CD4-positive, alpha-beta T cell treated with Interleukin-6 at 100 ng/mL for 8 hours (primary cell): ENCODE measurements around the gene SRSF3.

Source experiments
- DNase-seq: peaks from one replicate; pipeline ENCODE4 v3.0.0-alpha.2; 2020; ENCODE audit warnings: mixed read lengths, low spot score

The SRSF3 gene

DNA sequence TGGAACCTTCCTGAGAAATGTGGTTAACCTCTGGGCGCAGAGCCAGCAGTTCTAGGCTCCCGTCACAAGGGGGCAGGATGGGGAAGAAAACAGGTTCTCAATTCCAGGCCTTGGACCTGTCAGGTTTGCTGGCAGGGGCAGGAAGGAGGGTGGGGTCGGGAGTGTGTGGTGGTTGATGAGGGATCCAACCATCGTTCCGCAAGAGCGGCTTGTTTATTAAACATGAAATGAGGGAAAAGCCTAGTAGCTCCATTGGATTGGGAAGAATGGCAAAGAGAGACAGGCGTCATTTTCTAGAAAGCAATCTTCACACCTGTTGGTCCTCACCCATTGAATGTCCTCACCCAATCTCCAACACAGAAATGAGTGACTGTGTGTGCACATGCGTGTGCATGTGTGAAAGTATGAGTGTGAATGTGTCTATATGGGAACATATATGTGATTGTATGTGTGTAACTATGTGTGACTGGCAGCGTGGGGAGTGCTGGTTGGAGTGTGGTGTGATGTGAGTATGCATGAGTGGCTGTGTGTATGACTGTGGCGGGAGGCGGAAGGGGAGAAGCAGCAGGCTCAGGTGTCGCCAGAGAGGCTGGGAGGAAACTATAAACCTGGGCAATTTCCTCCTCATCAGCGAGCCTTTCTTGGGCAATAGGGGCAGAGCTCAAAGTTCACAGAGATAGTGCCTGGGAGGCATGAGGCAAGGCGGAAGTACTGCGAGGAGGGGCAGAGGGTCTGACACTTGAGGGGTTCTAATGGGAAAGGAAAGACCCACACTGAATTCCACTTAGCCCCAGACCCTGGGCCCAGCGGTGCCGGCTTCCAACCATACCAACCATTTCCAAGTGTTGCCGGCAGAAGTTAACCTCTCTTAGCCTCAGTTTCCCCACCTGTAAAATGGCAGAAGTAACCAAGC is 29.6 kb downstream of the SRSF3 start:
- peak; percentile 68 for DNase-seq

GRCh38 chr6:36624461-36625157 is 30.4 kb downstream of the SRSF3 start:
- DNase-seq = no peak

GRCh38 chr6:36625158-36625919 is 31.2 kb downstream of the SRSF3 start:
- DNase-seq = no peak

GRCh38 chr6:36626636-36627035 is 32.5 kb downstream of the SRSF3 start:
- DNase-seq = no peak

DNA sequence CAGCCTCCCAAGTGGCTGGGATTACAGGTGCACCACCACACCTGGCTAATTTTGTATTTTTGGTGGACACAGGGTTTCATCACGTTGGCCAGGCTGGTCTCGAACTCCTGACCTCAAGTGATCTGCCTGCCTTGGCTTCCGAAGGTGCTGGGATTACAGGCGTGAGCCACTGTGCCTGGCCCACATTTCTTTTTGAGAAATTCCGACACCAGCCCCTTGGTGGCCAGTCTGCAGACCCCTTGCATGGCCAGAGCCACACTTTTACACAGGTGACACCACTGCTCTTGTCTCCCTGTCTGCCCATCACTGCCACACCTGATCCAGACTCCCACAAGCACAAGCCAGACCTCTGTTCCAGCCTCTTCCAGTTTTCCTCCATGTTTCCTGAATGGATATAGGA is 33.0 kb downstream of the SRSF3 start:
- DNase-seq = no peak

GRCh38 chr6:36627801-36628246 is 33.7 kb downstream of the SRSF3 start:
- no peak for DNase-seq

DNA sequence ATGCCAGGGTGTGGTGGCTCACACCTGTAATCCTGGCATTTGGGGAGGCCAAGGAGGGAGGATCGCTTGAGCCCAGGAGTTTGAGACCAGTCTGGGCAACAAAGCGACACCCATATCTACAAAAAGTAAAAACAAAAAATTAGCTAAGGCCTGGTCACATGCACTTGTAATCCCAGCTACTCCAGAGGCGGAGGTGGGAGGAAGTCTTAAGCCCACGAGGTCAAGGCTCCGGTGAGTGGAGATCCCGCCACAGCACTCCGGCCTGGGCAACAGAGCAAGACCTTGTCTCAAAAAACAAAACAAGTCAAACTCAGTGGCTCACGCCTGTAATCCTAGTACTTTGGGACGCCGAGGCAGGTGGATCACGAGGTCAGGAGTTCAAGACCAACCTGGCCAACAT is 35.6 kb downstream of the SRSF3 start:
- DNase-seq = no peak

DNA sequence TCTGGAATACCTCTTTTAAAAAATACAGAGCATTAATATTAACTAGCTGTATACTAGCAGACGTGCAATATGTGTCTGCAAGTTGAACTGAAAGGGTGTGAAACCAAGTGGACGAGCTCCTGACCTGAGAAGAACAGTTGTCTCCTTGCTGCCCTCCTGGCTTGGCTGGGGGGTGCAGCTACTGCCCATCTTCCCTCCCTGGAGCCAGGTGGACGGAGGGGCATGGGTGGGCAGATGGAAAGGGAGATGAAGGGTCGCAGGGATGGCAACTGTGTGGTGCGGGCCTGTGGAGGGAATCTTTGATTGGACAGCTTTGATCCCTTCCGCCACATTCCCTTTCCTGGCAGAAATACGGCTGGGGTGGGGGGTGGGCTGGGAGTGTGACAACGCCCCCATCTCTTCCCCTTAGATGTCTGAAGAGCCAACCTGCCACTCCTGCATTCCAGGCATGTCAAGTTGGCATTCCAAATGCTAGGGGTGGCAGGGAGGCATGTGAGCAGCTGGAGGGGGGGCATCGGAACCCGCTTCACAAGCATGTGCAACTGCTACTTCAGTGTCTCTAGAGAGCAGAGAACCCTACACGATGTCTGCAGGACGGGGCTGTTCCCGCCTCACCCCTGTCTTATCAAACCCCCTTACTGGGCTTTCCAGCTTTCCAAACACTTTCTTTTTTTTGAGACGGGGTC is 37.3 kb downstream of the SRSF3 start:
- no peak for DNase-seq

DNA sequence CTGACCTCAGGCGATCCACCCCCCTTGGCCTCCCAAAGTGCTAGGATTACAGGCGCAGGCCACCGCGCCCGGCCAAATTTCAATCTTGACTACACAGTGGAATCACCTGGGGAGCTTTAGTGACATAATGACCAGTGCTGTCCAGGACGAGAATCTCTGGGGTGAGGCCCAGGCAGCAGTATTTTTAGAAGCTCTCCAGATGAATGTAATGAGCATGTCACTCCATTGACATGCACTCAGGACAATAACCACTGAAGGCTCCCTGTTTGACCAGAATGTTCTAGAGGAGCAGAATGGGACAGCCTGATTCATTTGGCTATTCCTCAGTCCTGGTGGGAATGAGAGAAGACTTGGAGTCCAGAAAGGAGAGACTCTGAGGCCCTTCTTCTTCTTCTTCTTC is 39.2 kb downstream of the SRSF3 start:
- DNase-seq = no peak

DNA sequence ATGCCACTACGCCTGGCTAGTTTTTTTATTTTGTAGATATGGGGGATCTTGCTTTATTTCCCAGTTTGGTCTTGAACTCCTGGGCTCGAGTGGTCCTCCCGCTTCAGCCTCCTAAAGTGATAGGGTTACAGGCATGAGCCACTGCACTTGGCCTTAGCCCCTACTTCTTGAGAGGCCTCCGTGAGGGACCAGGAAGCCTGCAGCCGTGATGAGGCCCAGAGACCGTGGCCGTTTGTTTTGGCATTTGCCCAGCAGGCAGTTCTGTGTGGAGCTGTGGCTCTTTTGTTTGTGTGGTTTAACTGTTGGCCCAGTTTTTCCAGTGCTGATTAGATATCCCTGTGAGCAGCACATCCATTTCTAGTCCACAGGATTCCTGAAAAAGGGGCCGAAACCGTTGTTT is 39.8 kb downstream of the SRSF3 start:
- no peak for DNase-seq

DNA sequence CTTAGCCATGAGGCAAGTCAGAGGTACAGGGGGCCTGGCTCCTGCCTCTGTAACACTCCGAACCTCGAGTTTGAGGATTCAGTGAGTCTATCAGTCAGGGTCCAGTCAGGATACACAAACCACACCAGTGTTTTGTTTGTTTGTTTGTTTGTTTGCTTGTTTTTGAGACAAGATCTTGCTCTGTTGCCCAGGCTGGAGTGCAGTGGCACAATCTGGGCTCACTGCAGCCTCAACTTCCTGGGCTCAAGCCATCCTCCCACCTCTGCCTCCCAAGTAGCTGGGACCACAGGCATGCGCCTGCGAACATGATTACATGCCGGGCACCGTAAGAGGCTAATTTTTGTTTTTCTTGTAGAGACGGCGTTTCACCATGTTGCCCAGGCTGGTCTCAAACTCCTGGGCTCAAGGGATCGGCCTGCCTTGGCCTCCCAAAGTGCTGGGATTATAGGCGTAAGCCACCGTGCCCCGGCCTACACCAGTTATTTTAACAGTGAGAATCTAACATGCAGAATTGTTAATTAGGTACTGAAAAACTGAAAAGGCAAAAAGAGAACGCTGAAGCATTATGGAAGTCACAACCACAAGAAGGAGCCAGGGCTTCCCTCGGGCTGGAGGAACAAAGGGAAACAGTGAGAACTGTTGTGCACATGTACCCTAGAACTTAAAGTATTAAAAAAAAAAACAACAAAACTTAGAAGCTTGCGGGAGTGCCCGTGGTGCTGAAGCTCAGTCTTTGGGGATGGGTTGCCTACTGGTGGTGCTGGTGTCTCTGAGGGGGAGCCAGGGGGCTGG is 40.4 kb downstream of the SRSF3 start:
- no peak for DNase-seq

DNA sequence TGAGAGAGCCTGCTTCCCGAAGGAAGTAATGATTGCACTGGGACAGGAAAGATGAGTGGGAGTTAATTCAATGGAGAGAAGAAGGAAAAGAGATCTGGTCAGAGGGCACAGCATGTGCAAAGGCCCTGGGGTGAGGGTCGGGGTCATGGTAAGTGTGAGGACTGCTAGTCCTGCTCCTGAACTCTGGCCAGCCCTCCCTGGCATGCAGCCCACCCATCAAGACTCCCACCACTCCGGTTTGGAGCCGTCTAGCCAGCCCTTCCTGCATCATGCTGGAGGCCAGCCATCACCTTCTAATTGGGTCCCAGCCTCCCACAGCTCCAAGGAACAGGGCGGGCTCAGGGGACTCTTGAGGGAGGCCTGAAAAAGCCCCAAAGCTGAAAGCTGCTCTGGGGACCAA is 42.1 kb downstream of the SRSF3 start:
- no peak for DNase-seq

DNA sequence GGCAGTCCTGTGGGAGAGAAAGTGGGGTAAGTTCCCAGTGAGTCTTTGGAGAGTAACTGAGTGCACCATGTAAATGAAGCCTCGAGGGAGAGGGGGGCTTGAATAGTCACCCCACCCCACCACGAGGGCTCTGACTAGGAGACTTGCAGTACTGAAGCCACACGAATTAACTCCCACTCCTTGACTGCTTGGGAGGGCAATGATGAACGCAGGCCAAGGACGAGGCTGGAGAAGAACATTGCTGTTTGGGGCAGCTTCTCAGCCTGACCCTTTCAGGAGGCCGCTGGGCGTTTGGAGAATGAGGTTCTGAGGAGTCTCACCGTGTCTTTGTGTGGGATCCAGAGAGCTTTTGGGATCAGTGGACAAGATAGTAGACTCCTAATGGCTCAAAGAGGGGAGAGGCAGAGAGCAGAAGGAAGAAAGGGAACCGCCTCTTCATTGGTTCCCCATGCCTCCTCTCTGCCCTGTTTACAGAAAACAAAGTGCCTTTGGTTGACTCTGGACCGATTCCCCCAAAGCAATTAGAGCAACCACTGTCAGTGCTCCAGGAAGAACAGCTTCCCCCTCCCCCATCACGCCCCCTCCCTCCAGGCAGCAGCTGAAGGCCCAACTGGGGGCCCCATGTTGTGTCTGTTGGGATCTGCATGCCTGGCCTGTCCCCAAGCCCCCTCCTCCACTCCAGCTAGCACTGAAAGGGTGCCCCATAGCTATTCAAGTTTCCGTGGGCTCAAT is 42.7 kb downstream of the SRSF3 start:
- DNase-seq = no peak

DNA sequence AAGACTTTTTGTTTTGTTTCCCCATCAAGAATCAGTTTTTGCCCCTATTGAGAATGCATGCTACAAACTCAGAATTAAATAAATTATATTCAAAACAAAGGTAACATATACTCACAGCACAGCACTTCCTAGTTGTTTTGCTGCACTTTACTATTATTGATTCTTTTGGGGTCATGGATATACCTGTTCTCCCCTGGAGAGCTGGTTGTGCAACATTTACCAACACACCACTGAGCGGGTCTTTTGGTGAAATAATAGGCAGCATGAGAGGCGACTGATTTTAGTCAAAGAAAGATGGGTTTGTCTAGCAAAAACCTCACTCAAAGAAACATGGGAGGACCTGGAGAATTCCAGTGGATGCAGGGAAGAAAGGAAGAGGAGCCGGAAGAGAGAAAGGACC is 44.4 kb downstream of the SRSF3 start:
- no peak for DNase-seq

DNA sequence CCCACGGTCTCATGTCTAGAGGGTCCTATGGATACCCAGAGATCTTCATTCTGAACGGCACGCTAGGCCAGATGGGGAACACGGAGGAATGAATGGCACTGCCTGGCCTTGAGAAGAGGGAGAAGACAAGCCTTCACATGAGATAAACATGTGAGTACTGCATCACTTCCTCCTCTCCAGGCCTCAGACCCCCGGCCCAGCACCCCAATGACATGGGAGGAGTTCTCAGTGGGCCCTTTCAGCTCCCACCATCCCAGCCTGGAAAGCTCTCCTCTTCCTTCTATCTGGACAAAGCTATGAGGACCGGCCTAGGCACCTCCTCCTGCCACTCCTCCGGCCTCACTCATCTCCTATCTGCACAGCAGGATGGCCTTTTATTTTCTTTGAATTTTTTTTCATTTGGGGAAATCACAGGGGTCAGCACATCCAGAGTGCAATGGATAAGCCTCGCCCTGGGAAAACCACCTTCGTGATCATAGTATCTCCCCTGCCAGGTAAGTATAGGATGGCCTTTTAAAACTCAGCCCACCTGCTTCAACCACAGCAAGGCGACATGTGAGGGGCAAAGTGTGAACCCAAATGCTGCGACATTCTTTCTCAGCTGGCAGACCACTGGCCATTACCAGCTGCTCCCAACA is 45.1 kb downstream of the SRSF3 start:
- no peak for DNase-seq

- no peak for DNase-seq
Observed at GRCh38 chr6:36641543-36641942, 47.4 kb downstream of the SRSF3 start.

GRCh38 chr6:36642913-36643817 is 49.0 kb downstream of the SRSF3 start:
- DNase-seq = no peak

DNA sequence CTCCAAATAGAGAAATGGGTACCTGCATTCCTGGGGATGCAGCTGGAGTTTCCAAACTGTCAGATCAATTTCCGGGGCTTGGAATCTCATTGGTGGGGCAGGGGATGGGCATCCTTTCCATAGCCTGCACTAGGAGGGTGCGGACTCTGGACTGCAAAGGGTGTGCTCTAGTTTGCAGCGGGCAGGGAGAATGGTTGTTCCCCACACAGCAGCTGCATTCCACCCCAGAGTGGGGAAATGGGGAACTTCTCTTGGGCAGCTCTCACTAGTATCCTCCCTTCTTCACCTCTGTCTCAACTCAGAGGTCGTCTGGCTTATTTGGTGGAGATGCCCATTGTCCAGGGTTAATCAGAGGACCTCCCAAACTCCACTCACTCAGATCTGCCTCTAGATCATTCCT is 49.8 kb downstream of the SRSF3 start:
- DNase-seq = no peak

- DNase-seq = no peak
Observed at GRCh38 chr6:36649086-36649485, 54.9 kb downstream of the SRSF3 start.
